VCaP (cell line): ENCODE measurements around the gene INO80E.
A peak's percentile ranks its signal among the peaks of the same experiment; 100 is the strongest.
"Not testable (repeated sequence)": the region's sequence is repeated elsewhere in the genome, so short reads cannot be mapped to it uniquely, and the experiment has no call there.

ENCODE experiments used
- H3K27ac ChIP-seq: fragments of 450-650 bp; 2 replicates; pipeline ENCODE4 v1.5.1; 2017
- CTCF ChIP-seq: fragments of 450-650 bp; conservative IDR thresholded peaks from 2 replicates; pipeline ENCODE4 v1.5.1; 2017; ENCODE audit warnings: mild to moderate bottlenecking, moderate library complexity

Gene INO80E

GRCh38 chr16:30009990-30010843, 14.2 kb downstream of the INO80E start:
- no peak for TF ChIP-seq CTCF
- peak overlapping the region; percentile 52; the same call in 1 of the 2 replicates for H3K27ac ChIP-seq

GRCh38 chr16:30010844-30011713, 15.0 kb downstream of the INO80E start, which contains the start of gene DOC2A:
TSS of gene DOC2A (minus strand) at chr16:30011027. CDS start at chr16:30010222, 805 bp downstream.
- no peak for TF ChIP-seq CTCF
- H3K27ac ChIP-seq = peak within 1 kb of the TSS; percentile 52; the same call in 1 of the 2 replicates

GRCh38 chr16:30011714-30012504, 15.9 kb downstream of the INO80E start:
- H3K27ac ChIP-seq = peak overlapping the region; percentile 52; the same call in 1 of the 2 replicates
- no peak for TF ChIP-seq CTCF

- not testable (repeated sequence) for H3K27ac ChIP-seq
Measured at GRCh38 chr16:30012598-30012997, 16.6 kb downstream of the INO80E start.

- H3K27ac ChIP-seq = not testable (repeated sequence)
Measured at GRCh38 chr16:30015450-30015849, 19.4 kb downstream of the INO80E start.

- no peak overlapping the region for H3K27ac ChIP-seq
- no peak for TF ChIP-seq CTCF
Measured at GRCh38 chr16:30016555-30017276, 20.7 kb downstream of the INO80E start.

GRCh38 chr16:30017277-30017656, 21.2 kb downstream of the INO80E start:
- TF ChIP-seq CTCF = no peak
- no peak overlapping the region for H3K27ac ChIP-seq

GRCh38 chr16:30017937-30018336, 21.9 kb downstream of the INO80E start:
- not testable (repeated sequence) for H3K27ac ChIP-seq
